Measurements from ENCODE around the gene AHNAK. TPM values are rescaled to one million over a fixed set of nuclear protein-coding genes. Genes with fewer than 3 reads are reported as not detected.

The AHNAK gene
- total and polyA plus RNA-seq, 3 donors from 2014 or later: 95.8 to 148 (median 137) TPM

DNA sequence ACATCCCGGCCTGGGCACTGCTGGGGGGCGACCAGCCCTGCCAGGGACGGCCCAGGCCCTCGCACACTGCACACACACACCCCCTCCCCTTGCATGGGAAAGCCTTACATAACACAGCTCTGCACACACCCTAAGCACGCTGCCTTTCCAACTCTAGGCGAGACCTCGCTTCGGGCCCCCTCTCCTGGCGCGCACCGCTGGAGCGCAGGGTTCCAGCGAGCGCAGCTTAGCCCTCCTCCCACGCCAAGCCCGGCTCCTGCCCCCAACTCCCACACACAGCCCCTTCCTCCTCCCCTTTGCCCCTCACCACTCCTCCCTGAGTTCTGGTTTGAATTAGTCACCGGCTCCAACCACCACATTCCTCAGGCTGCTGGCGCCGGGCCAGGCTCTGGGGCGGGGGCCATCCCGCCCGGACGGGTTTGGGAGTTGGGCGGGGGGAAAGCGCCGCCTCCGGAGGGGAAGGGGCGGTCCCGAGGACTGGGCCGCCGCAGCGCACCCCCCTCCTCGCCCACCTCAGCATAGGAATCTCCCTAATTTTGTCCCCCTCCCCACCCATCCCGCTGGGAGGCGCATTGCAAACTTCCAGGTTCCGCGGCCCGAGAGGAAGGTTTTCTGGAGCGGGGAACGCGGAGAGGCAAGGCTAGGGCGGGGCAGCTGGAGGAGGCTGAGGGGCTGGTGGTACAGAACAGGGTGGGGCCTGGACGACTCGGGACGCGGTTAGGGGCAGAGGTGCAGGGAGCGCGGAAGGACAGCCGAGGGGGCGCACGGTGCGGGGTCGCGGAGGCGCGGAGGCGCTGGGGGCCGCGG, 966 bp downstream of the AHNAK start:
- TF ChIP-seq, protein P1, sequence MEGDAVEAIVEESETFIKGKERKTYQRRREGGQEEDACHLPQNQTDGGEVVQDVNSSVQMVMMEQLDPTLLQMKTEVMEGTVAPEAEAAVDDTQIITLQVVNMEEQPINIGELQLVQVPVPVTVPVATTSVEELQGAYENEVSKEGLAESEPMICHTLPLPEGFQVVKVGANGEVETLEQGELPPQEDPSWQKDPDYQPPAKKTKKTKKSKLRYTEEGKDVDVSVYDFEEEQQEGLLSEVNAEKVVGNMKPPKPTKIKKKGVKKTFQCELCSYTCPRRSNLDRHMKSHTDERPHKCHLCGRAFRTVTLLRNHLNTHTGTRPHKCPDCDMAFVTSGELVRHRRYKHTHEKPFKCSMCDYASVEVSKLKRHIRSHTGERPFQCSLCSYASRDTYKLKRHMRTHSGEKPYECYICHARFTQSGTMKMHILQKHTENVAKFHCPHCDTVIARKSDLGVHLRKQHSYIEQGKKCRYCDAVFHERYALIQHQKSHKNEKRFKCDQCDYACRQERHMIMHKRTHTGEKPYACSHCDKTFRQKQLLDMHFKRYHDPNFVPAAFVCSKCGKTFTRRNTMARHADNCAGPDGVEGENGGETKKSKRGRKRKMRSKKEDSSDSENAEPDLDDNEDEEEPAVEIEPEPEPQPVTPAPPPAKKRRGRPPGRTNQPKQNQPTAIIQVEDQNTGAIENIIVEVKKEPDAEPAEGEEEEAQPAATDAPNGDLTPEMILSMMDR (IDR thresholded peaks at IDR 0.05): no peak
- no peak for TF ChIP-seq POLR2A (IDR thresholded peaks at IDR 0.05)
- WGBS, 2 donors: 1% methylated on average over 44 to 59 of the region's 59 CpGs
- intact Hi-C loops (cut with DNase I; ENCODE audit: low total_unique reads): loop anchor here (10.0 kb wide), 1 partner anchor 151 kb away; no protein-coding TSS in a partner anchor
- peaks cover 51% of the 10 kb centered on the region for H3K4me1 ChIP-seq
- no peaks in the 10 kb centered on the region for H3K36me3 ChIP-seq (ENCODE audit: low read depth, missing control alignments)
- no peaks in the 10 kb centered on the region for H3K9me3 ChIP-seq
- H3K4me3 ChIP-seq: peak overlapping the region; percentile 86 to 93
- no peaks in the 10 kb centered on the region for H3K27me3 ChIP-seq
- peak overlapping the region; percentile 84 to 95 for H3K27ac ChIP-seq
- DNase-seq: peak; percentile 82

DNA sequence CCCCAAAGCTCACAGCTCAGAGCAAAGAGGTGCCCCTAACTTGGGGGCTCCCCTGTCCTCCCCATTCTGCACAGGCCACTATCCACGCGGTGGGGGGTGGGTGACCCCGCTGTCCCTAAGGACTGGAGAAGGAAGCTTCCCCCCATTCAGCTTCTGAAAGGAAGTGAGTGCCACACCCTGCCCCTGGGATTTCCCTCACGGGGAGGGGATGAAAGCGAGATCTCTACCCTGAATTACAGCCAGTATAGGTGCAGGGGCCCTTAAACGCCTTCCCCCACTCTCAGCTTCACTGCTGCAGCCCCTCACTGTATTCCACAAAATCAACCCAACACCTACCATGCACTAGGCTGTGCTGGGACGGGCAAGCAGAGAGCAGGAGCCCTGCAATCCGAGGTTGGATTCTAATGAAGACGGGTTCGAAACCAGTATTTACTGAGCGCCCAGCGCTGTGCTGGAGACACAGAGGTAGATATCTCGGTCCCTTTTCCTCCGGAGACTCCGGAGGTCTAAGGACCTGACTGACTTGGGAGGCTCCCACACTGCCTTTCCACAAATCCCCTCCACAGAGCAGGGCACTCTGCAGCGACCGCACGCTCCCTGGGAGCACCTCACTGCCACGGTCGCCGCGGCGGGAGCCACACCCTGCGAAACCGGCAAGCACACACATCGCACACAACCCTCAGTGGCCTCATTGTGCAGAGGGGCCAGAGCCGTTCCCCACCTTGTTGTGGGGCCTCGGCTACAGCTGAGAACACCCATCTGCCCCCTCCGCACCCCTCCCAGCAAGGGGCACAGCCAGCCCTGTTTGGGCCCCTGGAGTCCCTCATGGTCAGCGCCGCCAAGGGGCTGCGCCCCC, 1.8 kb downstream of the AHNAK start:
- no peaks in the 10 kb centered on the region for H3K9me3 ChIP-seq
- no peaks in the 10 kb centered on the region for H3K36me3 ChIP-seq (ENCODE audit: low read depth, missing control alignments)
- WGBS, 2 donors: 7 to 29% methylated on average over 5 to 32 of the region's 32 CpGs
- DNase-seq: no peak
- H3K4me1 ChIP-seq: peaks cover 58% of the 10 kb centered on the region
- no peaks in the 10 kb centered on the region for H3K27me3 ChIP-seq
- TF ChIP-seq, protein P1 (IDR thresholded peaks at IDR 0.05): no peak
- TF ChIP-seq POLR2A (IDR thresholded peaks at IDR 0.05): no peak
- H3K4me3 ChIP-seq: peak overlapping the region; percentile 86 to 93
- H3K27ac ChIP-seq: peak overlapping the region; percentile 84 to 95
- intact Hi-C loops (cut with DNase I; ENCODE audit: low total_unique reads): loop anchor here (5.0 to 10.0 kb wide), 2 partner anchors 113 to 150 kb away; no protein-coding TSS in a partner anchor

DNA sequence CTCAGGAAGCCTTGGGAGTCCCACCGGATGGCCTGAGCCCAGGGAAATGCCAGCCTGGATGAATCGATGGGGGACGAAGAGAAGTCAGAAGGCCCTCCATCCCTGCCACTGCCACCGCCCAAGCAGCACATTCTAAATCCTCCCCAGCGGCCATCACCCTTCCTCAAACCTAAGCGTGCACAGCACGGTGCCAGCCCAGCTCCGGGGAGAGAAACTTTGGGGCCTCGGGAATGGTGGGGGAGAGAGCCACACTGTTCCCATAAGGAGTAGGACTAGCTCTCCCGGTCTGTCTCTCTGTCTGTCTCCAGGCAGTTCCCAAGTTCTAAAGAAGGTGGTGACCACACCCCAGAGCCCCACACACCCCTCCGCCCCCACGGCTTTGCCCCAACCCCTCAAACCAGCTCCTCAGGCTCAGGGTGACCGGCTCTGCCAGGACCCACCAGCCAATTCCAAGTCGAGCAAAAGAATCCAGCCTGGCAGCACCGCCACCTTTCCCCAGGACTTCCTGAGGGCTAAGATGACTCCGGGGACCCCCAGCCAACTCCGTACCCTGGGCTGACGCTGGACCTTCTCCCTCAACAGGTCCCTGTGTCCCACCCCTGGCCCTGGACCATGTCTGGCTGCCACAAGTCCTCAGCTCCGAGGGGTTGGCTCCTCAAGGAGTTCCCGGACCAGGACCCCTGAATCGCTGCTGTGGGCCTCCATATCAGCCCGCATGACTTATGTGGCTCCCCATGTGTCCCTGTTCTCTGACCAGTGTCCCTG, 2.7 kb downstream of the AHNAK start:
- intact Hi-C loops (cut with DNase I; ENCODE audit: low total_unique reads): loop anchor here (5.0 to 10.0 kb wide), 2 partner anchors 112 to 149 kb away; no protein-coding TSS in a partner anchor
- H3K27ac ChIP-seq: peak overlapping the region; percentile 74 to 95
- H3K36me3 ChIP-seq (ENCODE audit: low read depth, missing control alignments): no peaks in the 10 kb centered on the region
- no peaks in the 10 kb centered on the region for H3K9me3 ChIP-seq
- no peak for DNase-seq
- peaks cover 58% of the 10 kb centered on the region for H3K4me1 ChIP-seq
- peak overlapping the region; percentile 86 to 93 for H3K4me3 ChIP-seq
- TF ChIP-seq, protein P1 (IDR thresholded peaks at IDR 0.05): no peak
- TF ChIP-seq POLR2A (IDR thresholded peaks at IDR 0.05): no peak
- no peaks in the 10 kb centered on the region for H3K27me3 ChIP-seq
- WGBS, 2 donors: 29 to 51% methylated on average over 13 to 22 of the region's 22 CpGs

DNA sequence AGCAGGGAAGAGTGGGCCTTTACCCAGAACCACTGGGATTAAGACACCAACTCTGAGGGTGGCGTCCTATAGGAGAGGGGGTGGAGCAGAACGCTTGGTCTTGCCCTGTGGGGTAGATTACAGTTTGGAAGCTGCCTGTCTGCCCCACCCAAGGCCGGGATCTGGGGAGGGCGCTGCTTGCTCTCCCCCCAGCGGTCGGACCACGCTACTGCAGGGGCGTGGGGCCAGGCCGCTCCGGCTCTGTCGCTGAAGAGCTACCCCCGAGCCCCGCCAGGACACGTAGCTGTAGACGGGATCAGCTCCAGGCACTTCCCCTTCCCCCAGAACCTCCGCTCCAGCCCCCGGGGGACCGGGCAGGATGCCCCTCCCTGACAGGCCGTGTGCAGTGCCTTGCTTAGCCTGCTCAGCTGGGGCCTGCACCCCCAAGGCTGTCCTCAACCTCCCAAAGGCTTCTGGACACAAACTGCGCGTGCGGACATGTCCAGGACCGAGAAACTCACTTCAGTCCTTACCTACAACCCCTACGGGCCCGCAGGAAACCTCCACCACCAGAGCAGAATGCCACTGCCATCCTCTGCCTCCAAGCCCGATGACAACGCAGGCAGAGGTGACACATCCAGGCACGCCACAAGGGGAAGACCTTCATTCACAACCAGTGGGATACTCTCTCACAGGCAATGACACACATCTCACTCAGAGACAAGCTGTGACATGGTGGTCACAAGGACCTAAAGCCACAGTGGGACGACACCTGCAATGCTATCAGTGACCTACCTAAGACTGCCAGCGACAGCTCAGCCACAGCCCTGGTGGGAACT, 3.6 kb downstream of the AHNAK start:
- peak; percentile 81 for DNase-seq
- H3K27me3 ChIP-seq: no peaks in the 10 kb centered on the region
- peak overlapping the region in 1 of 2 donors; percentile 86 for H3K4me3 ChIP-seq
- peaks cover 58% of the 10 kb centered on the region for H3K4me1 ChIP-seq
- H3K9me3 ChIP-seq: no peaks in the 10 kb centered on the region
- intact Hi-C loops (cut with DNase I; ENCODE audit: low total_unique reads): loop anchor here (5.0 to 10.0 kb wide), 2 partner anchors 111 to 148 kb away; no protein-coding TSS in a partner anchor
- H3K27ac ChIP-seq: peak overlapping the region; percentile 74 to 95
- no peak for TF ChIP-seq POLR2A (IDR thresholded peaks at IDR 0.05)
- TF ChIP-seq, protein P1 (IDR thresholded peaks at IDR 0.05): peak; percentile 97 to 99 (median 98)
- H3K36me3 ChIP-seq (ENCODE audit: low read depth, missing control alignments): no peaks in the 10 kb centered on the region
- 24 to 33% methylated on average over 21 to 29 of the region's 30 CpGs for WGBS, 2 donors
